K562 (cell line): ENCODE results near the gene ZSWIM4. TPM values are rescaled to one million over a fixed set of nuclear protein-coding genes. Genes with fewer than 3 reads are reported as not detected.

ENCODE experiments used
- ATAC-seq: fragments of 200-7000 bp; cut with Tn5 transposase; 3 replicates; pipeline ENCODE4 v1.9.1; 2020; ENCODE audit warnings: moderate library complexity
- BruUV-seq: library from RNA; stranded (reverse); fragments of 400-500 nt; replicated peaks from 2 replicates; lab custom pipeline; 2021; lab: Mats Ljungman, UMichigan
- CTCF ChIA-PET: fragments of 300-600 bp; formaldehyde crosslinking; extraction: SDS; loops from one replicate; lab custom pipeline; 2021; ENCODE audit warnings: low intra/inter-chr PET ratio; lab: Yijun Ruan, JAX
- POLR2A ChIA-PET: fragments of 300-600, 350-650 bp; sonication (Branson Sonifier 250); formaldehyde crosslinking; extraction: SDS; loops from one replicate; lab custom pipeline; 2021; ENCODE audit warnings: antibody characterized with exemption, inconsistent platforms; lab: Yijun Ruan, JAX
- DNase-seq, 4 experiments: peaks; one replicate each; pipeline versions ENCODE4 v3.0.0 to v3.0.0-alpha.2; 2011 to 2018; ENCODE audit warnings: low spot score in 3 of 4, mixed read lengths in 3 of 4; ENCODE audit errors: extremely low read depth in 1 of 4
- FAIRE-seq: peaks from 2 replicates; lab custom pipeline; 2011; peaks lifted over from hg19 to GRCh38; lab: Jason Lieb, UNC
- H2AFZ ChIP-seq: 2 replicates; pipeline ENCODE4 v1.6.0; 2011; ENCODE audit warnings: low read depth, low read length, control low read depth, inconsistent platforms
- H3K27ac ChIP-seq: fragments of 200-600 bp; 3 replicates; pipeline ENCODE4 v1.8.0; 2011; ENCODE audit warnings: low read depth, mild to moderate bottlenecking, control low read depth, inconsistent platforms, low read length, moderate library complexity, mixed read lengths; ENCODE audit errors: extremely low read depth
- H3K27me3 ChIP-seq, 2 experiments: fragments of 300-600 bp in 1 of 2; 2 replicates in 1 of 2; 3 replicates in 1 of 2; pipeline versions ENCODE4 v1.6.0 to v1.8.0; 2011; ENCODE audit warnings: inconsistent platforms in 2 of 2, low read length in 2 of 2, mild to moderate bottlenecking in 1 of 2, mixed read lengths in 1 of 2, moderate library complexity in 1 of 2; ENCODE audit not compliant: control insufficient read depth in 2 of 2, insufficient read depth in 2 of 2
- H3K36me3 ChIP-seq: fragments of 300-600 bp; 3 replicates; pipeline ENCODE4 v1.8.0; 2011; ENCODE audit warnings: mild to moderate bottlenecking, low read length, inconsistent platforms; ENCODE audit not compliant: control insufficient read depth, insufficient read depth
- H3K4me1 ChIP-seq, 2 experiments: fragments of 200-600 bp in 1 of 2; replicated peaks in 1 of 2; 2 replicates in 1 of 2; 3 replicates in 1 of 2; pipeline versions ENCODE4 v1.5.1 to v1.8.0; 2011; ENCODE audit warnings: inconsistent platforms in 2 of 2, low read length in 2 of 2, mild to moderate bottlenecking in 1 of 2, mixed read lengths in 1 of 2, moderate library complexity in 1 of 2; ENCODE audit not compliant: control insufficient read depth in 2 of 2, insufficient read depth in 2 of 2
- H3K4me2 ChIP-seq: 2 replicates; pipeline ENCODE4 v1.6.1; 2011; ENCODE audit warnings: low read length, control low read depth, inconsistent platforms, mixed read lengths; ENCODE audit not compliant: insufficient read depth
- H3K4me3 ChIP-seq: fragments of 200-600 bp; sonication (generic), shearing (Covaris generic); 2 replicates; pipeline ENCODE4 v1.5.1; 2016; ENCODE audit warnings: control low read depth, inconsistent platforms
- H3K79me2 ChIP-seq: fragments of 200-600 bp; 3 replicates; pipeline ENCODE4 v1.8.0; 2011; ENCODE audit warnings: low read length, inconsistent platforms; ENCODE audit not compliant: control insufficient read depth, insufficient read depth
- H3K9ac ChIP-seq, 2 experiments: 2 replicates each; pipeline versions ENCODE4 v1.6.0 to v1.6.1; 2011; ENCODE audit warnings: low read depth in 2 of 2, low read length in 2 of 2, control low read depth in 1 of 2, inconsistent platforms in 1 of 2, mild to moderate bottlenecking in 1 of 2, mixed read lengths in 1 of 2; ENCODE audit not compliant: insufficient read depth in 1 of 2
- H3K9me1 ChIP-seq: one replicate; pipeline ENCODE4 v1.6.0; 2011; ENCODE audit warnings: inconsistent platforms, mild to moderate bottlenecking, low read length, moderate library complexity; ENCODE audit not compliant: control insufficient read depth, insufficient read depth
- H3K9me3 ChIP-seq: replicated peaks from 2 replicates; pipeline ENCODE4 v1.5.1; 2011; ENCODE audit warnings: low read depth, low read length, inconsistent platforms; ENCODE audit not compliant: control insufficient read depth, insufficient read depth
- H4K20me1 ChIP-seq: replicated peaks from 2 replicates; pipeline ENCODE4 v1.6.1; 2011; ENCODE audit warnings: low read length, inconsistent platforms, mixed read lengths; ENCODE audit not compliant: control insufficient read depth, insufficient read depth
- CBFA2T2 ChIP-seq: fragments of 450-650 bp; conservative IDR thresholded peaks from 2 replicates; pipeline ENCODE4 v1.6.1; 2017; ENCODE audit warnings: mild to moderate bottlenecking
- GTF3C2 ChIP-seq: IDR thresholded peaks from 3 replicates; pipeline ENCODE4 v1.6.1; 2011; ENCODE audit warnings: borderline replicate concordance, mild to moderate bottlenecking, moderate library complexity; ENCODE audit not compliant: insufficient read length; ENCODE audit errors: extremely low read depth
- HDAC3 ChIP-seq: fragments of 450-650 bp; IDR thresholded peaks from 2 replicates; pipeline ENCODE4 v1.6.1; 2018; ENCODE audit warnings: borderline replicate concordance, mild to moderate bottlenecking, moderate library complexity; ENCODE audit not compliant: partially characterized antibody
- SFPQ ChIP-seq: fragments of 200-400 bp; formaldehyde crosslinking; IDR thresholded peaks from 2 replicates; pipeline ENCODE4 v1.6.1; 2017; ENCODE audit warnings: mild to moderate bottlenecking, low read depth, low read length, moderate library complexity
- ZNF239 ChIP-seq: fragments of 250-450 bp; sonication (Bioruptor Pico); IDR thresholded peaks from 2 replicates; pipeline ENCODE4 v1.4.0; 2020; ENCODE audit warnings: mild to moderate bottlenecking
- WGBS: fragments of 100-300 bp; shearing (Covaris generic); methylation state at CpG from one replicate; pipeline ENCODE4 v1.1.6; 2016; ENCODE audit warnings: low coverage, mixed read lengths; ENCODE audit not compliant: insufficient coverage; ENCODE audit errors: missing lambda C conversion rate; 5-methylcytosine and 5-hydroxymethylcytosine counted together
- in situ Hi-C: fragments of 300-500 bp; cut with MboI; formaldehyde crosslinking; loops from 4 replicates; pipeline ENCODE4 v1.15.0; 2018; ENCODE audit warnings: inconsistent platforms, mixed read lengths
- intact Hi-C: fragments of 100-400 bp; cut with micrococcal nuclease; formaldehyde crosslinking; loops from 2 replicates; pipeline ENCODE4 v1.14.2; 2022
- polyA plus RNA-seq, 8 experiments: library from polyadenylated mRNA; depleted of rRNA in 4 of 8; stranded (reverse) in 5 of 8; unstranded in 3 of 8; fragments of >200 nt; fragmentation: Nextera tagmentation in 2 of 8; fragmentation: Illumina TruSeq in 1 of 8; extraction: Ambion mirVana in 2 of 8; extraction: Trizol in 1 of 8; gene quantifications; 2 replicates each; pipeline versions ENCODE4 v1.2.1 to v1.2.3, GENCODE V29; 2011 to 2014; ENCODE audit warnings: inconsistent platforms in 1 of 8, missing spikeins in 1 of 8
- total RNA-seq, 7 experiments: library from RNA; depleted of rRNA in 6 of 7; stranded (reverse); fragments of >200 nt in 6 of 7; fragmentation: Illumina TruSeq in 2 of 7; extraction: Trizol in 2 of 7; gene quantifications; 2 replicates each; pipeline versions ENCODE4 v1.2.1 to v1.2.3, GENCODE V29; 2011 to 2021; ENCODE audit warnings: low replicate concordance in 1 of 7

The ZSWIM4 gene
- total and polyA plus RNA-seq, 9 of the 15 experiments (the other 6 are each of a cell fraction or from before 2014, with no cell fraction given) = 0.25 to 3.7 (median 0.79) TPM; not detected in 2

- intact Hi-C loops (loop anchor here (5.0 kb wide), 1 partner anchor 38 kb away; no protein-coding TSS in a partner anchor), in situ Hi-C loops (loop anchor here (5.0 kb wide), 2 partner anchors 78 to 258 kb away; no protein-coding TSS in a partner anchor)
- Histone ChIP-seq H3K4me3 (peak overlapping the region; percentile 11; the same call in 1 of the 2 replicates), H2AFZ (no peak overlapping the region), H3K9me1 (no peaks in the 10 kb centered on the region), H3K79me2 (no peaks in the 10 kb centered on the region), H3K4me1 (peaks cover 6 to 31% of the 10 kb centered on the region in 2 experiments; a peak in 3 of 5 replicates), H3K4me2 (no peak overlapping the region), H3K27ac (no peak overlapping the region), H3K27me3 (peaks cover 14 to 25% of the 10 kb centered on the region in 2 experiments; a peak in 4 of 5 replicates), H4K20me1 (peaks cover 5% of the 10 kb centered on the region; the same call in 1 of the 2 replicates), H3K36me3 (no peaks in the 10 kb centered on the region), H3K9ac (no peak overlapping the region), H3K9me3 (no peaks in the 10 kb centered on the region; the same call in 1 of the 2 replicates)
- no peak for ATAC-seq
- WGBS = 57% methylated on average over 12 of the region's 113 CpGs
- peak in 2 of 4 experiments; percentile 44 to 46 for DNase-seq
- TF ChIP-seq HDAC3 (no peak), GTF3C2 (no peak), CBFA2T2 (no peak), ZNF239 (no peak), SFPQ (no peak)
- ChIA-PET POLR2A (interaction anchor here (0.7 kb wide), 1 partner anchor 25 kb away, joined by 3 read pairs; no protein-coding TSS in a partner anchor), CTCF (no interaction called here)
- BruUV-seq = no TSS peak
- FAIRE-seq = no peak
These were observed 69.7 kb downstream of the ZSWIM4 start for GRCh38 chr19:13864667-13865570.
